Smooth muscle cell (in vitro differentiated cells): Measurements from ENCODE around the gene TPRKB. TPM values are rescaled to one million over a fixed set of nuclear protein-coding genes. Genes with fewer than 3 reads are reported as not detected.

Source experiments
- DNase-seq: peaks from one replicate; lab custom pipeline; 2025; ENCODE audit not compliant: unreplicated experiment; lab: John Stamatoyannopoulos, UW
- H2AFZ ChIP-seq: fragments of 200-600 bp; sonication (generic); 2 replicates; pipeline ENCODE4 v1.6.0; 2016; ENCODE audit warnings: antibody characterized with exemption, low read depth, mild to moderate bottlenecking
- H3F3A ChIP-seq: fragments of 200-600 bp; sonication (generic); 2 replicates; pipeline ENCODE4 v1.6.0; 2017; ENCODE audit warnings: antibody characterized with exemption, low read depth
- H3K27ac ChIP-seq: fragments of 200-600 bp; sonication (generic); 2 replicates; pipeline ENCODE4 v1.5.1; 2016; ENCODE audit warnings: low read depth, mild to moderate bottlenecking
- H3K27me3 ChIP-seq: fragments of 200-600 bp; sonication (generic); 2 replicates; pipeline ENCODE4 v1.6.1; 2016; ENCODE audit warnings: low read depth, mild to moderate bottlenecking
- H3K36me3 ChIP-seq: fragments of 200-600 bp; sonication (generic); 2 replicates; pipeline ENCODE4 v1.5.1; 2016; ENCODE audit warnings: low read depth
- H3K4me1 ChIP-seq: fragments of 200-600 bp; sonication (generic); 2 replicates; pipeline ENCODE4 v1.5.1; 2016; ENCODE audit warnings: low read depth
- H3K4me2 ChIP-seq: fragments of 200-600 bp; sonication (generic); 2 replicates; pipeline ENCODE4 v1.6.0; 2016; ENCODE audit warnings: mild to moderate bottlenecking
- H3K4me3 ChIP-seq: fragments of 200-600 bp; sonication (generic); 2 replicates; pipeline ENCODE4 v1.5.1; 2016; ENCODE audit warnings: mild to moderate bottlenecking
- H3K79me2 ChIP-seq: fragments of 200-600 bp; sonication (generic); 2 replicates; pipeline ENCODE4 v1.6.0; 2016; ENCODE audit warnings: low read depth, mild to moderate bottlenecking
- H3K9ac ChIP-seq: fragments of 200-600 bp; sonication (generic); 2 replicates; pipeline ENCODE4 v1.6.0; 2016; ENCODE audit warnings: low read depth
- H3K9me3 ChIP-seq: fragments of 200-600 bp; sonication (generic); replicated peaks from 2 replicates; pipeline ENCODE4 v1.5.1; 2016; ENCODE audit warnings: low read depth
- H4K20me1 ChIP-seq: fragments of 200-600 bp; sonication (generic); 2 replicates; pipeline ENCODE4 v1.6.0; 2016; ENCODE audit warnings: low read depth
- CTCF ChIP-seq: fragments of 200-600 bp; sonication (generic); IDR thresholded peaks from 2 replicates; pipeline ENCODE4 v1.5.1; 2017; ENCODE audit warnings: borderline replicate concordance, mild to moderate bottlenecking, antibody characterized with exemption; ENCODE audit not compliant: insufficient read depth, poor library complexity, severe bottlenecking
- WGBS: methylation state at CpG from one replicate; pipeline ENCODE4 v1.1.7; 2016; ENCODE audit warnings: low lambda C conversion rate; 5-methylcytosine and 5-hydroxymethylcytosine counted together
- polyA plus RNA-seq: library from polyadenylated mRNA; unstranded; fragments of >200 nt; fragmentation: Nextera tagmentation; extraction: Ambion mirVana; gene quantifications from 2 replicates; pipeline ENCODE4 v1.2.1, GENCODE V29; 2016
- total RNA-seq: library from RNA; depleted of rRNA; stranded (reverse); fragments of >200 nt; gene quantifications from 2 replicates; pipeline ENCODE4 v1.2.3, GENCODE V29; 2014

The TPRKB gene
- total and polyA plus RNA-seq, 2 experiments from 2014 or later: 48.9 to 62.3 TPM

- Histone ChIP-seq H3F3A (peaks cover 3% of the 10 kb centered on the region), H3K79me2 (peaks cover 57% of the 10 kb centered on the region), H3K9me3 (no peaks in the 10 kb centered on the region), H4K20me1 (peaks cover 70% of the 10 kb centered on the region), H3K4me3 (no peak overlapping the region), H3K27ac (no peak overlapping the region), H3K4me2 (no peak overlapping the region), H3K36me3 (peaks cover 37% of the 10 kb centered on the region), H3K27me3 (no peaks in the 10 kb centered on the region), H3K9ac (no peak overlapping the region), H3K4me1 (peaks cover 7% of the 10 kb centered on the region), H2AFZ (no peak overlapping the region)
- no peak for TF ChIP-seq CTCF
- no peak for DNase-seq
Observed at GRCh38 chr2:73772819-73773218, 35.7 kb upstream of the TPRKB start.

- no peak overlapping the region for H2AFZ ChIP-seq
- H3F3A ChIP-seq: no peaks in the 10 kb centered on the region
- H3K4me1 ChIP-seq: no peaks in the 10 kb centered on the region
- H4K20me1 ChIP-seq: peaks cover 76% of the 10 kb centered on the region
- H3K27me3 ChIP-seq: no peaks in the 10 kb centered on the region
- no peak overlapping the region for H3K27ac ChIP-seq
- no peak overlapping the region for H3K9ac ChIP-seq
- WGBS: 88% methylated on average over 3 of the region's 3 CpGs
- no peak overlapping the region for H3K4me2 ChIP-seq
- no peak for DNase-seq
- no peak for TF ChIP-seq CTCF
- no peak overlapping the region for H3K4me3 ChIP-seq
- H3K79me2 ChIP-seq: peaks cover 44% of the 10 kb centered on the region
- H3K36me3 ChIP-seq: peaks cover 47% of the 10 kb centered on the region
- no peaks in the 10 kb centered on the region for H3K9me3 ChIP-seq
Observed at GRCh38 chr2:73770725-73771124, 33.6 kb upstream of the TPRKB start.

- H3K9me3 ChIP-seq: no peaks in the 10 kb centered on the region
- peaks cover 12% of the 10 kb centered on the region for H3K79me2 ChIP-seq
- H3K27ac ChIP-seq: no peak overlapping the region
- TF ChIP-seq CTCF: no peak
- no peak overlapping the region for H3K4me2 ChIP-seq
- H3K4me1 ChIP-seq: no peaks in the 10 kb centered on the region
- H4K20me1 ChIP-seq: peaks cover 61% of the 10 kb centered on the region
- no peaks in the 10 kb centered on the region for H3F3A ChIP-seq
- no peak overlapping the region for H3K4me3 ChIP-seq
- no peak for DNase-seq
- H2AFZ ChIP-seq: no peak overlapping the region
- no peaks in the 10 kb centered on the region for H3K27me3 ChIP-seq
- H3K9ac ChIP-seq: no peak overlapping the region
- peaks cover 30% of the 10 kb centered on the region for H3K36me3 ChIP-seq
- WGBS: 98% methylated on average over 4 of the region's 4 CpGs
Observed at GRCh38 chr2:73766994-73767393, 29.8 kb upstream of the TPRKB start.

GRCh38 chr2:73766349-73766748 is 29.2 kb upstream of the TPRKB start:
- Histone ChIP-seq H3K9me3 (no peaks in the 10 kb centered on the region), H3K27ac (no peak overlapping the region), H3K4me1 (no peaks in the 10 kb centered on the region), H2AFZ (no peak overlapping the region), H3K4me2 (no peak overlapping the region), H3K9ac (no peak overlapping the region), H3F3A (no peaks in the 10 kb centered on the region), H3K79me2 (peaks cover 11% of the 10 kb centered on the region), H3K4me3 (no peak overlapping the region), H4K20me1 (peaks cover 61% of the 10 kb centered on the region), H3K36me3 (peaks cover 32% of the 10 kb centered on the region), H3K27me3 (no peaks in the 10 kb centered on the region)
- no peak for DNase-seq
- WGBS: 97% methylated on average over 1 of the region's 1 CpG
- no peak for TF ChIP-seq CTCF
